ENCODE measurements around the gene SLC38A9.

The SLC38A9 gene

DNA sequence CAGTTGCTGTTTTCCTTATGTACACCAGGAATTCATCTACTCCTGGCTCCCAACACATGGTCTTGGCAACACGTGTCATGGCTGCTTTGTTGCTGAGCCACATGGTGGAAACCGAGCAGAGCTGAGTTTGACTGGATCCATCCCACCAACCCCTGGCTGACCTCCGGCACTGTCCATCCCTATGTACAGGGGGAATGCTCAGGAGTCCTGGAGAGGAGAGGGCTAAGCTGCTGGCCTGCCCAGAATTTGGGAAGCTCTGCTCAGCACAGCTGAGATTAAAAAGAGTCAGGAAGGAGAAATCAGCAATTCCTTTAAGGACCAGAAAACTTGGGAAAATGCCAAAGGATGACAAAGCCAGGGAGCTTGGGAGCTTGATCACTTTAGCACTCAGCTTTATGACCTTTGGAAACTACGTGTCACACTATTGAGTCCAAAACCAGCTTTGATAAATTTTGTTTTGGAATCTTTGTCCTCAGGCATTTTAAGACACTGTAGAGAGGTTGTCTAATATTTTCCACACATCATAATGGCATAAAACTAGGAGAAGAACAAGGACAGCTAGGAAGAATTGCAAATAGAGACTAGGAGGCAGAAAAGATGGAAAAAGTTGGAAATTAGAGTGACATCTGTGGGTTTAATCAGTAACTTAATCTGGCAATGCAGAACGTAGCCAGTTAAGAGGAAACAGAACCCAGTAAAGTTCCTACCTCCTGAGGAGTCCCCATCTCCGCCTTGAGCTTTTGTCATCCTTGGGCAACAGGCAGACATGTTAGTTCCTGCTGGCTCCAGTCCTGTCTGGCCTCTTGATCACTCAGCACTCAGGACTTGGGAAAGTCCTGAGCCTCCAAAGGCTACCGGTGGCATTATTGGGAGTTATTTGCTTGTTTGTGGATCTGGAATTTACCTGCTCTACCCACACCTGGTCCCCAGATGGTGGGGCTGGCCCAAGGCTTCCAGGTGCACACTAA lies 114.8 kb downstream of the SLC38A9 start:
- no peak for DNase-seq (ENCODE audit: low spot score)
- TF ChIP-seq, protein P1, sequence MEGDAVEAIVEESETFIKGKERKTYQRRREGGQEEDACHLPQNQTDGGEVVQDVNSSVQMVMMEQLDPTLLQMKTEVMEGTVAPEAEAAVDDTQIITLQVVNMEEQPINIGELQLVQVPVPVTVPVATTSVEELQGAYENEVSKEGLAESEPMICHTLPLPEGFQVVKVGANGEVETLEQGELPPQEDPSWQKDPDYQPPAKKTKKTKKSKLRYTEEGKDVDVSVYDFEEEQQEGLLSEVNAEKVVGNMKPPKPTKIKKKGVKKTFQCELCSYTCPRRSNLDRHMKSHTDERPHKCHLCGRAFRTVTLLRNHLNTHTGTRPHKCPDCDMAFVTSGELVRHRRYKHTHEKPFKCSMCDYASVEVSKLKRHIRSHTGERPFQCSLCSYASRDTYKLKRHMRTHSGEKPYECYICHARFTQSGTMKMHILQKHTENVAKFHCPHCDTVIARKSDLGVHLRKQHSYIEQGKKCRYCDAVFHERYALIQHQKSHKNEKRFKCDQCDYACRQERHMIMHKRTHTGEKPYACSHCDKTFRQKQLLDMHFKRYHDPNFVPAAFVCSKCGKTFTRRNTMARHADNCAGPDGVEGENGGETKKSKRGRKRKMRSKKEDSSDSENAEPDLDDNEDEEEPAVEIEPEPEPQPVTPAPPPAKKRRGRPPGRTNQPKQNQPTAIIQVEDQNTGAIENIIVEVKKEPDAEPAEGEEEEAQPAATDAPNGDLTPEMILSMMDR (IDR thresholded peaks at IDR 0.05; ENCODE audit: extremely low read depth, missing control alignments) = no peak

DNA sequence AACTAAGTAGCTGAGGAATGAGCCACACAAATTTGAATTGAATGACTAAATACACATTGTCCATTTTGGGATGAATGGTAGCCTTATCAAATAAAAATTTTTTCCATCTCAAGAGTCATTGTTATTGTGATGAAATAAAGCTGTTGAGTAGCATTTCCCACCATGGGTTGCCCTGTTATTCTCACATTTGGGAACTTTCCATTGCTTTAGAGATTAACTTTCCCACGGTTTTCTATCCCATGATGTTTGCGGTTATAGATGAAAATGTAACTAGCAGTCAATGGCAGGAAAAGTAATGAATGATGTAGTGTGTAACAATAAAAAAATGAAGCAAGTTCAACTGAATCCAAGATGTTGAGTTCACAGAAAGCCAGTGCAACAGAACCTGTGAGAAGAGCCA lies 117.5 kb downstream of the SLC38A9 start:
- DNase-seq (ENCODE audit: low spot score) = no peak
- TF ChIP-seq, protein P1 (IDR thresholded peaks at IDR 0.05; ENCODE audit: extremely low read depth, missing control alignments) = no peak

DNA sequence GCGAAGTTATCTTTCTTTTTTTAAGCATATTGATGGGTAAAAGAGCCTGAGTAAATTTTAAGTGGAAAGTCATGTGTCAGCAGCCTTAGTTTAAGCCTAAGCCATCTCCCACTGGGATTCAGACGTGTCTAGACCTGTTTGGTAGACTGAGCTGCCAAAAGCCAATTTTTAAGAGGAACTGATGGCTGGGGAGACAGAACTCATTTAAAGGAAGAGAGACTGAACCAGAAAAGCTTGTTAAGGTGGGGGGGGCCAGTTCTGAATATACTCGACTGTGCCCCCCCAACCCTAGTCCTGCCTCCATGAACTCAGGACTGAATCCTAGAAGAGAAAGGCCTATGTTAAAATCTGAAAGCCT lies 119.0 kb downstream of the SLC38A9 start:
- no peak for DNase-seq (ENCODE audit: low spot score)
- TF ChIP-seq, protein P1 (IDR thresholded peaks at IDR 0.05; ENCODE audit: extremely low read depth, missing control alignments) = no peak

DNA sequence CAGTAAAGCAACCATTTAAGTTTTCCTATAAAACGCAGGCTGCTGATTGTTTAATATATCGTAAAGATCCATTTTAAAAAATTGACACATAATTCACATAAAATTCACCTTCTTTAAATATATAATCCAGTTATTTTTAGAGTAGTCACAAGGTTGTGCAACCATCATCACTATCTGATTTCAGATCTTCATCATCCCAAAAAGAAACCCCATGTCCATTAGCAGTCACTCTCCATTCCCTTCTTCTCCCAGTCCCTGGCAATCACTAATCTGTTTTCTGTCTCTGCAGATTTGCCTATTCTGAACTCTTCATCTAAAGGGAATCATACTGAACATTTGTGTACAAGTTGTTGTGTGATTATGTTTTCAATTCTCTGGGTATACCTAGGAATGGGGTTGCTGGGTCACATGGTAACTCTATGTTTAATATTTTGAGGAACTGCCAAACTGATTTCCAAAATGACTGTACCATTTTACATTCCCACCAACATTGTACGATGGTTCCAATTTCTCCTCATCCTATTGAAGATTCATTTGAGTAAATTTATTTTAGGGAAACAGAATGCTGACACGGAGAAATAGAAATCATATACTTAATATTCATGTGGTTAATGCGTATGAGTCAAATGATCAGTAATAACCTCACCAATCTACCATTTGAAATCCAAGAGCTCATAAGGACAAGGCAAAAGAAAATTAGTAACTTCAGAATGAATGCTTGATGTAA lies 119.6 kb downstream of the SLC38A9 start:
- no peak for DNase-seq (ENCODE audit: low spot score)
- TF ChIP-seq, protein P1 (IDR thresholded peaks at IDR 0.05; ENCODE audit: extremely low read depth, missing control alignments) = no peak

DNA sequence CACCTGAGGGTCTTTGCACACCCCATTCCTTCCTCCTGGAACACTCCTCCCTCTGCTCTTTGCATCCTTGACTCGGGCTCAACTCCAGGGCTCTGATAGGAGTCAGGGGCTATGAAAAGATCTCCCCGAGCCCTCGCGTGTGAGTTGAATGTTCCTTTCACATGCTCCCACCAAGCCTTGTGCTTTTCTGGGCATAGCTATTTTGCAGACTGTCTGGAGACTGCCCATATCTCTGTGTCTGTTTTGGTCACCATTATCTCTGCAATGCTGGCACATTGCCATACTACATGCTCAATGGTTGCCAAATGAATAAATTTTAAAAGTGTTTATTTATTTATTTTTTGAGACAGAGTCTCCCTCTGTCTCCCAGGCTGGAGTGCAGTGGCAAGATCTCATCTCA lies 120.4 kb downstream of the SLC38A9 start:
- TF ChIP-seq, protein P1 (IDR thresholded peaks at IDR 0.05; ENCODE audit: extremely low read depth, missing control alignments) = no peak
- no peak for DNase-seq (ENCODE audit: low spot score)

DNA sequence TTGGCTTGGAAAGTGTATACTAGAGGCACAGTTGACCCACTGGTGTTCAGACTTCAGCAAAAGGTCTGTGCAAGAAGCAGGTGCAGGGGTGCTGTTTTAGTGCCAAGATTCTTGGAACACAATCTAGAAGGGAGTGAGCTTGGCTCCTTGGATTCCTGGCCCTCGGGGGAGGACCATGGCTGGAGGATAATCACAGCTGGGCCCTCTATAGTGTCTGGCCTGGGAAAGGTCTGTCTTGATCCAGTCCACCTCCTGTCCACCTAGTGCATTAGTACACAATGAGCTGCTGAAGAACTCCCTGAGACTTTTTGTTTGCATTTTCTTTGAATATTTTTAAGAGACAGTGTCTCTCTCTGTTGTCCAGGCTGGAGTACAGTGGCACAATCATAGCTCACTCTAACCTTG lies 126.9 kb downstream of the SLC38A9 start:
- TF ChIP-seq, protein P1 (IDR thresholded peaks at IDR 0.05; ENCODE audit: extremely low read depth, missing control alignments) = no peak
- no peak for DNase-seq (ENCODE audit: low spot score)

Data from GM20000 (cell line).